Heart left ventricle (tissue), 13 donors: ENCODE measurements around the gene BDKRB2.

ENCODE experiments used
- CTCF ChIP-seq, 12 donors: fragments of 200-600 bp; sonication (generic) in 4 of 12; IDR thresholded peaks; one replicate each; pipeline versions ENCODE4 v1.5.0 to v1.8.0; 2018 to 2022; ENCODE audit warnings: antibody characterized with exemption in 12 of 12, mild to moderate bottlenecking in 5 of 12
- POLR2A ChIP-seq, 2 donors: fragments of 450-650 bp; IDR thresholded peaks; one replicate each; pipeline ENCODE4 v1.6.1; 2017; ENCODE audit warnings: antibody characterized with exemption in 2 of 2, mild to moderate bottlenecking in 2 of 2, moderate library complexity in 2 of 2
- donor health status: ischemic (EF 13 %, LVEDD 7.1; RV severe dilation, severe dysfunction).
- donor health status: DM: no; HTN: yes; CAD: no.
- donor health status: DM: no; HTN: no; CAD: no.
- donor health status: ischemic (EF 25% LVEDD 6.9; RV normal size, moderate dysfunction).
- donor health status: ischemic (EF 25% LVEDD 5.7; RV mildly dilated, moderate dysfunction).
- donor health status: ischemic (EF 35%, LVEDD 5.7; RV mildly dilated, moderate dysfunction).
- donor health status: nonischemic (EF 11% LVEDD 7.7; RV severe dilation, severe dysfunction).
- donor health status: DM: yes; HTN: yes; CAD: no.
- donor health status: PGD.
- donor health status: ischemic (EF 29% LVEDD 5.4; RV normal size, mild dysfunction).
- donor health status: nonischemic (EF 23%, LVEDD 6.1; RV moderate dilation, normal function).

- TF ChIP-seq POLR2A (IDR thresholded peaks at IDR 0.05) = no peak
- no peak for TF ChIP-seq CTCF (IDR thresholded peaks at IDR 0.05)
Observed at GRCh38 chr14:96267336-96267735, 62.7 kb downstream of the BDKRB2 start.
